ENCODE measurements around the gene NPAS3.

The NPAS3 gene

GRCh38 chr14:32938719-32939253, at the start of gene NPAS3:
TSS of gene NPAS3 (plus strand) at chr14:32938879.
- H3K4me3 ChIP-seq (ENCODE audit: low read length), result peak within 1 kb of the TSS; percentile 65
- DNase-seq (ENCODE audit: low read depth), result peak; percentile 13
- TF ChIP-seq CTCF (conservative IDR thresholded peaks at IDR 0.05; ENCODE audit: low read length), result no peak

- H3K4me3 ChIP-seq (ENCODE audit: low read length), result peak overlapping the region; percentile 58
Measured at GRCh38 chr14:32896979-32897697, 41.5 kb upstream of the NPAS3 start.

GRCh38 chr14:32897698-32898064, 41.0 kb upstream of the NPAS3 start:
- peak overlapping the region; percentile 58 for H3K4me3 ChIP-seq (ENCODE audit: low read length)
- no peak for TF ChIP-seq CTCF (conservative IDR thresholded peaks at IDR 0.05; ENCODE audit: low read length)
- no peak for DNase-seq (ENCODE audit: low read depth)

More at GRCh38 chr14:32896979-32897697, 41.5 kb upstream of the NPAS3 start:
- DNase-seq (ENCODE audit: low read depth), result peak; percentile 22
- TF ChIP-seq CTCF (conservative IDR thresholded peaks at IDR 0.05; ENCODE audit: low read length), result no peak

- no peak for TF ChIP-seq CTCF (conservative IDR thresholded peaks at IDR 0.05; ENCODE audit: low read length)
- no peak overlapping the region for H3K4me3 ChIP-seq (ENCODE audit: low read length)
Measured at GRCh38 chr14:32898876-32899275, 39.8 kb upstream of the NPAS3 start.

GRCh38 chr14:32900547-32900946, 38.1 kb upstream of the NPAS3 start:
- H3K4me3 ChIP-seq (ENCODE audit: low read length), result no peak overlapping the region
- TF ChIP-seq CTCF (conservative IDR thresholded peaks at IDR 0.05; ENCODE audit: low read length), result no peak
- DNase-seq (ENCODE audit: low read depth), result no peak

More at GRCh38 chr14:32898876-32899275, 39.8 kb upstream of the NPAS3 start:
- no peak for DNase-seq (ENCODE audit: low read depth)

- no peak for DNase-seq (ENCODE audit: low read depth)
- no peak for TF ChIP-seq CTCF (conservative IDR thresholded peaks at IDR 0.05; ENCODE audit: low read length)
- no peak overlapping the region for H3K4me3 ChIP-seq (ENCODE audit: low read length)
Measured at GRCh38 chr14:32905013-32905412, 33.7 kb upstream of the NPAS3 start.

GRCh38 chr14:32906672-32907071, 32.0 kb upstream of the NPAS3 start:
- DNase-seq (ENCODE audit: low read depth), result no peak
- H3K4me3 ChIP-seq (ENCODE audit: low read length), result no peak overlapping the region
- TF ChIP-seq CTCF (conservative IDR thresholded peaks at IDR 0.05; ENCODE audit: low read length), result no peak
